Mucosa of gallbladder (tissue), 1 donor: ENCODE data around the gene PKD2L2. TPM values are rescaled to one million over a fixed set of nuclear protein-coding genes. Genes with fewer than 3 reads are reported as not detected.
"Not testable (repeated sequence)": the region's sequence is repeated elsewhere in the genome, so short reads cannot be mapped to it uniquely, and the experiment has no call there.

Source experiments
- DNase-seq: peaks from one replicate; pipeline ENCODE4 v3.0.0-alpha.2; 2020; ENCODE audit warnings: low spot score
- total RNA-seq: library from RNA; stranded (reverse); gene quantifications from one replicate; pipeline ENCODE4 v1.2.1, GENCODE V29; 2021
- donor health status: DM: no; HTN: no; CAD: no.

Gene PKD2L2
- total RNA-seq, 1 donor from 2014 or later = not detected

DNA sequence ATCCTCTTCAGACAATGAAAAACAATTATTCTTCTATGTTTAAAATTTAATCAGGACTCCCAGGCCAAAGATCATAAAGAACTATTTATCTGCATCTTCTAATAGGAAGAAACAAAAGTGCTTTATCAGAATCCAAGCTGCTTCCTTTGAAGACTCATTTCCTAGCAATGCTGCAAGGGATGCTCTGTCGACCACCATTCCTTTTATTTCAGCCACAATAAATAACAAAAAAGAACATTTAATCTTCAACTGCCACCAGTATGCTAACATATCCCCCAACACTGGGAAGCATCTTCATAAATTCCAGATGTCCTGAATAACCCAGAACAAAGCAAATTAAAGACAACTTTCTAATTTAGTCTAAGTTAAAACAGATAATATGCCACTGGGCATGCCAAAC is 68.7 kb downstream of the PKD2L2 start:
- DNase-seq = no peak

- DNase-seq = no peak
Measured at GRCh38 chr5:137959488-137959887, 70.2 kb downstream of the PKD2L2 start.

GRCh38 chr5:137960141-137960540 is 70.9 kb downstream of the PKD2L2 start:
- DNase-seq = no peak

DNA sequence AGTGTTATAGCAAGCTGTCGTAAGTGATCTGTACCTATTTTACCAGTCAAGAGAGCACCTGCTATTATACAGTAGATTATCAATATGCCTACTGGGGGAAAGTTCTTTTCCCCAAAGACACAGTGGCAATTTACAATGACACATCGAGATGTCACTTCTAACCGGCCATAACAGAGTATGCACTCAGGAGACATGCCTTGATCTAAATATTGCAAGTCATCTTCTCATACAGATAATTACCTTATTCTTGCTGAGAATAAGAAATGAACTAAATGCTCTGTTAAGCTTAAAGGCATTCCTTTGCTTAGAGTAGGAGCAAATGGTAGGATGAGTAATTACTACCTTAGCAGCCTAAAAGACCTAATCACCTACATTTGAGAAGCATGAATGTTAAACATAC is 71.6 kb downstream of the PKD2L2 start:
- no peak for DNase-seq

DNA sequence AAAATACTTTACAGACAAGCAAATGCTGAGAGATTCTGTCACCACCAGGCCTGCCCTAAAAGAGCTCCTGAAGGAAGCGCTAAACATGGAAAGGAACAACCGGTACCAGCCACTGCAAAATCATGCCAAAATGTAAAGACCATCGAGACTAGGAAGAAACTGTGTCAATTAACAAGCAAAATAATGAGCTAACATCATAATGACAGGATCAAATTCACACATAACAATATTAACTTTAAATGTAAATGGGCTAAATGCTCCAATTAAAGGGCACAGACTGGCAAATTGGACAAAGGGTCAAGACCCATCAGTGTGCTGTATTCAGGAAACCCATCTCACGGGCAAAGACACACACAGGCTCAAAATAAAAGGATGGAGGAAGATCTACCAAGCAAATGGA is 81.1 kb downstream of the PKD2L2 start:
- not testable (repeated sequence) for DNase-seq

- no peak for DNase-seq
Measured at GRCh38 chr5:137975208-137975607, 86.0 kb downstream of the PKD2L2 start.

- DNase-seq = no peak
Measured at GRCh38 chr5:137989419-137989818, 100.2 kb downstream of the PKD2L2 start.

Other genes with a start within 250 kb of the PKD2L2 start
- 20.3 TPM for gene KLHL3, start 153.4 kb upstream of the PKD2L2 start, total RNA-seq
- gene HNRNPA0, start 135.1 kb upstream of the PKD2L2 start, total RNA-seq = 29.4 TPM
- gene MYOT, start 21.6 kb upstream of the PKD2L2 start, total RNA-seq = 3.7 TPM
- 35.7 TPM for gene FAM13B, start 143.6 kb downstream of the PKD2L2 start, total RNA-seq
- not detected for gene WNT8A, start 194.6 kb downstream of the PKD2L2 start, total RNA-seq
- gene NME5, start 250.0 kb downstream of the PKD2L2 start, total RNA-seq = 17.0 TPM